ENCODE results near the gene SMIM13. TPM values are rescaled to one million over a fixed set of nuclear protein-coding genes. Genes with fewer than 3 reads are reported as not detected.

The SMIM13 gene
- total RNA-seq, 1 experiment from 2014 or later = 10.5 TPM

- no TSS peak for BruUV-seq (replicated peaks)
- H3K36me3 Mint-ChIP-seq (ENCODE audit: insufficient read depth, unreplicated experiment) = no peaks in the 10 kb centered on the region
- no peak for TF ChIP-seq CTCF (IDR thresholded peaks at IDR 0.05; ENCODE audit: unreplicated experiment)
- peaks cover 17% of the 10 kb centered on the region for H3K4me1 Mint-ChIP-seq (ENCODE audit: low read depth, unreplicated experiment)
- no peaks in the 10 kb centered on the region for H3K9me3 Mint-ChIP-seq (ENCODE audit: low read depth, unreplicated experiment)
- no peak for DNase-seq
- CTCF ChIA-PET = interaction anchor here (1.3 kb wide), 2 partner anchors 111 to 114 kb away, joined by 4 read pairs; no protein-coding TSS in a partner anchor
- no peak overlapping the region for H3K4me3 Mint-ChIP-seq (ENCODE audit: low read depth, unreplicated experiment)
- H3K27me3 Mint-ChIP-seq (ENCODE audit: unreplicated experiment) = no peaks in the 10 kb centered on the region
- intact Hi-C loops (cut with micrococcal nuclease; ENCODE audit: unreplicated experiment) = loop anchor here (5.0 kb wide), 1 partner anchor 213 kb away; no protein-coding TSS in a partner anchor
- H3K27ac Mint-ChIP-seq (ENCODE audit: unreplicated experiment) = no peak overlapping the region
Measured at GRCh38 chr6:11065436-11066202, 28.0 kb upstream of the SMIM13 start.

- DNase-seq = no peak
- CTCF ChIA-PET = interaction anchor here (1.5 kb wide), 1 partner anchor 112 kb away, joined by 12 read pairs; no protein-coding TSS in a partner anchor
- Mint-ChIP-seq H3K4me1 (ENCODE audit: low read depth, unreplicated experiment) (peaks cover 17% of the 10 kb centered on the region), H3K9me3 (ENCODE audit: low read depth, unreplicated experiment) (no peaks in the 10 kb centered on the region), H3K27me3 (ENCODE audit: unreplicated experiment) (no peaks in the 10 kb centered on the region), H3K27ac (ENCODE audit: unreplicated experiment) (no peak overlapping the region), H3K4me3 (ENCODE audit: low read depth, unreplicated experiment) (no peak overlapping the region), H3K36me3 (ENCODE audit: insufficient read depth, unreplicated experiment) (no peaks in the 10 kb centered on the region)
- intact Hi-C loops (cut with micrococcal nuclease; ENCODE audit: unreplicated experiment) = loop anchor here (5.0 kb wide), 1 partner anchor 214 kb away; no protein-coding TSS in a partner anchor
- no TSS peak for BruUV-seq (replicated peaks)
- no peak for TF ChIP-seq CTCF (IDR thresholded peaks at IDR 0.05; ENCODE audit: unreplicated experiment)
Measured at GRCh38 chr6:11066505-11067347, 26.9 kb upstream of the SMIM13 start.

GRCh38 chr6:11067348-11067747 lies 26.3 kb upstream of the SMIM13 start:
- Mint-ChIP-seq H3K27ac (ENCODE audit: unreplicated experiment) (no peak overlapping the region), H3K27me3 (ENCODE audit: unreplicated experiment) (no peaks in the 10 kb centered on the region), H3K9me3 (ENCODE audit: low read depth, unreplicated experiment) (no peaks in the 10 kb centered on the region), H3K4me1 (ENCODE audit: low read depth, unreplicated experiment) (peaks cover 17% of the 10 kb centered on the region), H3K4me3 (ENCODE audit: low read depth, unreplicated experiment) (no peak overlapping the region), H3K36me3 (ENCODE audit: insufficient read depth, unreplicated experiment) (no peaks in the 10 kb centered on the region)
- TF ChIP-seq CTCF (IDR thresholded peaks at IDR 0.05; ENCODE audit: unreplicated experiment) = no peak
- DNase-seq = no peak
- no TSS peak for BruUV-seq (replicated peaks)
- CTCF ChIA-PET = interaction anchor here (1.5 kb wide), 1 partner anchor 113 kb away, joined by 12 read pairs; no protein-coding TSS in a partner anchor
- intact Hi-C loops (cut with micrococcal nuclease; ENCODE audit: unreplicated experiment) = loop anchor here (5.0 kb wide), 1 partner anchor 215 kb away; no protein-coding TSS in a partner anchor

- BruUV-seq (replicated peaks) = no TSS peak
- CTCF ChIA-PET = interaction anchor here (0.7 to 1.9 kb wide), 4 partner anchors 58 to 506 kb away, joined by 3 to 40 read pairs (median 15); no protein-coding TSS in a partner anchor
- Mint-ChIP-seq H3K9me3 (ENCODE audit: low read depth, unreplicated experiment) (no peaks in the 10 kb centered on the region), H3K27ac (ENCODE audit: unreplicated experiment) (no peak overlapping the region), H3K4me1 (ENCODE audit: low read depth, unreplicated experiment) (peaks cover 17% of the 10 kb centered on the region), H3K27me3 (ENCODE audit: unreplicated experiment) (no peaks in the 10 kb centered on the region), H3K4me3 (ENCODE audit: low read depth, unreplicated experiment) (no peak overlapping the region), H3K36me3 (ENCODE audit: insufficient read depth, unreplicated experiment) (no peaks in the 10 kb centered on the region)
- TF ChIP-seq CTCF (IDR thresholded peaks at IDR 0.05; ENCODE audit: unreplicated experiment) = no peak
- DNase-seq = no peak
- intact Hi-C loops (cut with micrococcal nuclease; ENCODE audit: unreplicated experiment) = loop anchor here (1.0 to 5.0 kb wide), 2 partner anchors 118 to 217 kb away; no protein-coding TSS in a partner anchor
Measured at GRCh38 chr6:11069760-11070159, 23.9 kb upstream of the SMIM13 start.
